HCT116 (cell line): ENCODE results near the gene LRRC8B. TPM values are rescaled to one million over a fixed set of nuclear protein-coding genes. Genes with fewer than 3 reads are reported as not detected.
A peak's percentile ranks its signal among the peaks of the same experiment; 100 is the strongest.

Source experiments
- ATAC-seq: fragments of 200-7000 bp; cut with Tn5 transposase; 2 replicates; pipeline ENCODE4 v1.9.1; 2020; ENCODE audit warnings: mild to moderate bottlenecking, moderate library complexity
- BruUV-seq: library from RNA; stranded (reverse); fragments of 400-500 nt; replicated peaks from 2 replicates; lab custom pipeline; 2021; lab: Mats Ljungman, UMichigan
- CTCF ChIA-PET: fragments of 300-600 bp; sonication (Branson Sonifier 250); formaldehyde crosslinking; loops from one replicate; lab custom pipeline; 2021; ENCODE audit warnings: antibody characterized with exemption; lab: Charles Lee
- POLR2A ChIA-PET: fragments of 300-600, 350-600 bp; sonication (Branson Sonifier 250); formaldehyde crosslinking; loops from one replicate; lab custom pipeline; 2021; ENCODE audit warnings: antibody characterized with exemption; lab: Charles Lee
- RAD21 ChIA-PET, 2 experiments: fragments of 300-600 bp; sonication (Branson Sonifier 250); formaldehyde crosslinking; loops; one replicate each; lab custom pipeline; 2023; ENCODE audit warnings: low total read pairs in 2 of 2; ENCODE audit not compliant: uncharacterized antibody in 2 of 2, unreplicated experiment in 2 of 2, low non-redundant PET in 1 of 2; lab: Charles Lee
- DNase-seq: peaks from one replicate; pipeline ENCODE4 v3.0.0-alpha.2; 2010; ENCODE audit warnings: low read depth, low spot score
- H2AFZ ChIP-seq: fragments of 200-600 bp; shearing (Covaris generic), sonication (generic); 2 replicates; pipeline ENCODE4 v1.6.1; 2017; ENCODE audit warnings: low read depth, mixed run types, mixed read lengths, antibody characterized with exemption, low read length; ENCODE audit not compliant: poor library complexity, severe bottlenecking
- H3K27ac ChIP-seq: 2 replicates; pipeline ENCODE4 v1.5.1; 2012; ENCODE audit warnings: low read depth, low read length
- H3K27me3 ChIP-seq: fragments of 200-600 bp; sonication (generic); 2 replicates; pipeline ENCODE4 v1.6.1; 2016; ENCODE audit warnings: mixed run types, low read length, mixed read lengths; ENCODE audit not compliant: insufficient read depth
- H3K36me3 ChIP-seq, 2 experiments: fragments of 200-500 bp in 1 of 2; fragments of 200-600 bp in 1 of 2; sonication (Bioruptor generic) in 1 of 2; sonication (generic) in 1 of 2; 2 replicates each; pipeline versions ENCODE4 v1.5.1 to v1.6.1; 2014 to 2016; ENCODE audit warnings: low read length in 2 of 2, inconsistent platforms in 1 of 2, mixed read lengths in 1 of 2, mixed run types in 1 of 2; ENCODE audit not compliant: insufficient read depth in 2 of 2, control insufficient read depth in 1 of 2
- H3K4me1 ChIP-seq, 2 experiments: fragments of 200-600 bp in 1 of 2; sonication (generic) in 1 of 2; 2 replicates each; pipeline versions ENCODE4 v1.5.1 to v1.6.1; 2012 to 2017; ENCODE audit warnings: low read length in 2 of 2, inconsistent platforms in 1 of 2, mild to moderate bottlenecking in 1 of 2, mixed read lengths in 1 of 2, mixed run types in 1 of 2, moderate library complexity in 1 of 2; ENCODE audit not compliant: insufficient read depth in 2 of 2, control insufficient read depth in 1 of 2
- H3K4me2 ChIP-seq: fragments of 200-600 bp; sonication (generic); 2 replicates; pipeline ENCODE4 v1.6.1; 2017; ENCODE audit warnings: mixed run types, low read length, mixed read lengths
- H3K4me3 ChIP-seq, 2 experiments: fragments of 200-600 bp in 1 of 2; sonication (generic) in 1 of 2; replicated peaks in 1 of 2; 2 replicates each; pipeline ENCODE4 v1.5.1; 2011 to 2016; ENCODE audit warnings: low read length in 2 of 2, control low read depth in 1 of 2, low read depth in 1 of 2, mild to moderate bottlenecking in 1 of 2, mixed read lengths in 1 of 2, mixed run types in 1 of 2
- H3K79me2 ChIP-seq: fragments of 200-600 bp; sonication (generic); 2 replicates; pipeline ENCODE4 v1.6.1; 2017; ENCODE audit warnings: mild to moderate bottlenecking, mixed run types, low read length, moderate library complexity, mixed read lengths; ENCODE audit not compliant: insufficient read depth
- H3K9ac ChIP-seq: fragments of 200-600 bp; sonication (generic); 2 replicates; pipeline ENCODE4 v1.6.1; 2016; ENCODE audit warnings: low read length, mixed read lengths
- H3K9me2 ChIP-seq: fragments of 200-600 bp; sonication (generic), shearing (Covaris generic); 2 replicates; pipeline ENCODE4 v1.6.1; 2017; ENCODE audit warnings: mixed run types, mild to moderate bottlenecking, moderate library complexity; ENCODE audit not compliant: insufficient read depth
- H3K9me3 ChIP-seq, 2 experiments: fragments of 200-500 bp in 1 of 2; fragments of 200-600 bp in 1 of 2; sonication (Bioruptor generic) in 1 of 2; sonication (generic) in 1 of 2; 2 replicates each; pipeline ENCODE4 v1.6.1; 2014 to 2017; ENCODE audit warnings: low read length in 2 of 2, mixed read lengths in 2 of 2, inconsistent platforms in 1 of 2, low read depth in 1 of 2, mild to moderate bottlenecking in 1 of 2, mixed run types in 1 of 2, moderate library complexity in 1 of 2; ENCODE audit not compliant: control insufficient read depth in 1 of 2, insufficient read depth in 1 of 2
- H4K20me1 ChIP-seq: fragments of 200-600 bp; sonication (generic), shearing (Covaris generic); 2 replicates; pipeline ENCODE4 v1.6.1; 2017; ENCODE audit warnings: mixed run types, mild to moderate bottlenecking, moderate library complexity; ENCODE audit not compliant: insufficient read depth
- CTCF ChIP-seq, 3 experiments: fragments of 200-600 bp in 1 of 3; sonication (generic) in 1 of 3; IDR thresholded peaks in 2 of 3; conservative IDR thresholded peaks in 1 of 3; 2 replicates each; pipeline ENCODE4 v1.5.1; 2012 to 2017; ENCODE audit warnings: low read depth in 2 of 3, low read length in 2 of 3, antibody characterized with exemption in 1 of 3, borderline replicate concordance in 1 of 3, control low read depth in 1 of 3, mild to moderate bottlenecking in 1 of 3, mixed read lengths in 1 of 3, mixed run types in 1 of 3, moderate library complexity in 1 of 3; ENCODE audit not compliant: insufficient read depth in 1 of 3
- ELF1 ChIP-seq: IDR thresholded peaks from 2 replicates; pipeline ENCODE4 v1.6.1; 2012; ENCODE audit warnings: low read depth, borderline replicate concordance
- FOSL1 ChIP-seq: IDR thresholded peaks from 2 replicates; pipeline ENCODE4 v1.6.1; 2012; ENCODE audit warnings: low read depth
- MAX ChIP-seq: IDR thresholded peaks from 2 replicates; pipeline ENCODE4 v1.6.1; 2012
- POLR2A ChIP-seq: IDR thresholded peaks from 2 replicates; pipeline ENCODE4 v1.7.0; 2011; ENCODE audit warnings: borderline replicate concordance; ENCODE audit not compliant: insufficient read depth, insufficient read length; ENCODE audit errors: extremely low read depth
- REST ChIP-seq: IDR thresholded peaks from 2 replicates; pipeline ENCODE4 v1.6.1; 2012; ENCODE audit warnings: low read depth
- SP1 ChIP-seq: IDR thresholded peaks from 2 replicates; pipeline ENCODE4 v1.6.1; 2012; ENCODE audit warnings: low read depth
- SRF ChIP-seq: IDR thresholded peaks from 2 replicates; pipeline ENCODE4 v1.6.1; 2012; ENCODE audit warnings: low read depth
- TCF7L2 ChIP-seq: IDR thresholded peaks from 2 replicates; pipeline ENCODE4 v1.7.0; 2011; ENCODE audit warnings: borderline replicate concordance, inconsistent platforms; ENCODE audit not compliant: insufficient read depth, insufficient read length; ENCODE audit errors: extremely low read depth
- YY1 ChIP-seq: IDR thresholded peaks from 2 replicates; pipeline ENCODE4 v1.6.1; 2011; ENCODE audit warnings: low read length, low read depth, moderate library complexity, mild to moderate bottlenecking; ENCODE audit not compliant: insufficient replicate concordance; ENCODE audit errors: extremely low read depth
- ZFX ChIP-seq: fragments of 450-650 bp; IDR thresholded peaks from 2 replicates; pipeline ENCODE4 v1.6.1; 2017
- ZNF274 ChIP-seq: fragments of 200-500 bp; sonication (Bioruptor generic); IDR thresholded peaks from 2 replicates; pipeline ENCODE4 v1.6.1; 2014; ENCODE audit warnings: mild to moderate bottlenecking, low read depth, low read length, inconsistent platforms
- intact Hi-C: fragments of 100-400 bp; cut with micrococcal nuclease; formaldehyde crosslinking; loops from 2 replicates; pipeline ENCODE4 v1.10.0; 2022
- total RNA-seq: library from RNA; stranded (reverse); gene quantifications from one replicate; pipeline ENCODE4 v1.2.1, GENCODE V29; 2021; ENCODE audit not compliant: unreplicated experiment
- TF ChIP-seq, protein P1 (sequence below): IDR thresholded peaks from 2 replicates; pipeline ENCODE4 v1.6.1; 2012

LRRC8B gene
- total RNA-seq, 1 experiment from 2014 or later, result 17.9 TPM

- ChIA-PET POLR2A (no interaction called here), CTCF (no interaction called here), RAD21 (no interaction called here)
- ATAC-seq (peak; percentile 80), DNase-seq (peak; percentile 13)
- no peaks in the 10 kb centered on the region for H3K79me2 ChIP-seq
- no peaks in the 10 kb centered on the region for H3K36me3 ChIP-seq
- H3K4me3 ChIP-seq, result no peak overlapping the region
- H3K27ac ChIP-seq, result no peak overlapping the region
- H4K20me1 ChIP-seq, result no peaks in the 10 kb centered on the region
- TF ChIP-seq SP1 (peak; percentile 23; the same call in 1 of the 2 replicates), ZFX (no peak), MAX (0 out of 2 replicates have a peak, but pooled peaks have one; percentile 19), FOSL1 (0 out of 2 replicates have a peak, but pooled peaks have one; percentile 13)
- H3K4me1 ChIP-seq, result peaks cover 10 to 11% of the 10 kb centered on the region in 2 experiments; a peak in 3 of 4 replicates
- 0 out of 2 replicates have a peak overlapping the region, but pooled peaks have one; percentile 19 for H3K4me2 ChIP-seq
- no peaks in the 10 kb centered on the region for H3K9me2 ChIP-seq
- H3K27me3 ChIP-seq, result no peaks in the 10 kb centered on the region
- no peaks in the 10 kb centered on the region for H3K9me3 ChIP-seq
- no peak overlapping the region for H2AFZ ChIP-seq
- H3K9ac ChIP-seq, result no peak overlapping the region
- intact Hi-C loops, result no loop called here
- BruUV-seq, result no TSS peak
Measured at GRCh38 chr1:89605692-89606091, 81.1 kb downstream of the LRRC8B start.

GRCh38 chr1:89606227-89606980, 81.8 kb downstream of the LRRC8B start:
- no peak overlapping the region for H2AFZ ChIP-seq
- H3K27me3 ChIP-seq, result no peaks in the 10 kb centered on the region
- CTCF ChIA-PET, result no interaction called here
- H3K9me2 ChIP-seq, result no peaks in the 10 kb centered on the region
- H3K4me1 ChIP-seq, result peaks cover 10 to 11% of the 10 kb centered on the region in 2 experiments; a peak in 3 of 4 replicates
- H3K4me2 ChIP-seq, result 0 out of 2 replicates have a peak overlapping the region, but pooled peaks have one; percentile 19
- intact Hi-C loops, result no loop called here
- DNase-seq (no peak), ATAC-seq (no peak; the same call in 1 of the 2 replicates)
- H3K4me3 ChIP-seq, result no peak overlapping the region
- no peak overlapping the region for H3K9ac ChIP-seq
- H3K27ac ChIP-seq, result no peak overlapping the region
- no TSS peak for BruUV-seq
- H3K9me3 ChIP-seq, result no peaks in the 10 kb centered on the region
- no peaks in the 10 kb centered on the region for H3K36me3 ChIP-seq
- POLR2A ChIA-PET, result no interaction called here
- RAD21 ChIA-PET, result no interaction called here
- no peaks in the 10 kb centered on the region for H4K20me1 ChIP-seq
- no peaks in the 10 kb centered on the region for H3K79me2 ChIP-seq
- no peak for TF ChIP-seq CTCF (IDR thresholded peaks at IDR 0.05 in 2 of 3, conservative IDR thresholded peaks at IDR 0.05 in 1 of 3; ENCODE audit: borderline replicate concordance in 1 of 3, insufficient read depth in 1 of 3, low read depth in 2 of 3, low read length in 2 of 3)
- no peak for TF ChIP-seq ZNF274
- TF ChIP-seq TCF7L2, result no peak
- TF ChIP-seq SP1, result no peak
- no peak for TF ChIP-seq POLR2A
- no peak for TF ChIP-seq REST
- no peak for TF ChIP-seq YY1
- TF ChIP-seq, protein P1, sequence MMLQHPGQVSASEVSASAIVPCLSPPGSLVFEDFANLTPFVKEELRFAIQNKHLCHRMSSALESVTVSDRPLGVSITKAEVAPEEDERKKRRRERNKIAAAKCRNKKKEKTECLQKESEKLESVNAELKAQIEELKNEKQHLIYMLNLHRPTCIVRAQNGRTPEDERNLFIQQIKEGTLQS, result no peak
- TF ChIP-seq SRF, result no peak
- no peak for TF ChIP-seq ELF1
